WTC11 (cell line): ENCODE measurements around the gene ACACA. TPM values are rescaled to one million over a fixed set of nuclear protein-coding genes. Genes with fewer than 3 reads are reported as not detected.

Source experiments
- ATAC-seq: fragments of 200-7000 bp; cut with Tn5 transposase; 2 replicates; pipeline ENCODE4 v1.10.0; 2021; ENCODE audit warnings: mild to moderate bottlenecking, moderate library complexity
- CTCF ChIA-PET: fragments of 300-600 bp; sonication (Branson Sonifier 250); formaldehyde crosslinking; loops from one replicate; lab custom pipeline; 2021; ENCODE audit warnings: antibody characterized with exemption; lab: Charles Lee
- POLR2A ChIA-PET: fragments of 350-600 bp; sonication (Branson Sonifier 250); formaldehyde crosslinking; loops from one replicate; lab custom pipeline; 2021; ENCODE audit warnings: antibody characterized with exemption; lab: Charles Lee
- DNase-seq: peaks from one replicate; pipeline ENCODE4 v3.0.0; 2021; ENCODE audit warnings: low spot score
- H3K27ac Mint-ChIP-seq: 2 replicates; pipeline ENCODE4 v1.8.0; 2021; ENCODE audit warnings: mixed read lengths
- H3K27me3 Mint-ChIP-seq: 2 replicates; pipeline ENCODE4 v1.8.0; 2021; ENCODE audit warnings: low read depth, mild to moderate bottlenecking, moderate library complexity, mixed read lengths
- H3K36me3 Mint-ChIP-seq: 2 replicates; pipeline ENCODE4 v1.8.0; 2021; ENCODE audit warnings: mixed read lengths
- H3K4me1 Mint-ChIP-seq: 2 replicates; pipeline ENCODE4 v1.8.0; 2022; ENCODE audit warnings: mixed read lengths
- H3K4me3 Mint-ChIP-seq: 2 replicates; pipeline ENCODE4 v1.8.0; 2021; ENCODE audit warnings: mild to moderate bottlenecking, moderate library complexity, mixed read lengths
- H3K9me3 Mint-ChIP-seq: 2 replicates; pipeline ENCODE4 v1.8.0; 2021; ENCODE audit warnings: mixed read lengths
- AR ChIP-seq: fragments of 250-450 bp; sonication (Bioruptor Pico); IDR thresholded peaks from 2 replicates; pipeline ENCODE4 v1.9.0; 2021; ENCODE audit warnings: mild to moderate bottlenecking
- ARID4B ChIP-seq: sonication (generic); formaldehyde crosslinking; IDR thresholded peaks from 2 replicates; pipeline ENCODE4 v1.8.0; 2023; ENCODE audit warnings: missing genetic modification reagents, mild to moderate bottlenecking, borderline replicate concordance
- ATF6 ChIP-seq: sonication (generic); formaldehyde crosslinking; IDR thresholded peaks from 2 replicates; pipeline ENCODE4 v1.8.1; 2023; ENCODE audit warnings: mild to moderate bottlenecking, missing genetic modification reagents
- CBFB ChIP-seq: sonication (generic); formaldehyde crosslinking; IDR thresholded peaks from 2 replicates; pipeline ENCODE4 v1.8.1; 2022; ENCODE audit warnings: mild to moderate bottlenecking, low read depth, missing genetic modification reagents
- ELF4 ChIP-seq: sonication (generic); formaldehyde crosslinking; IDR thresholded peaks from 2 replicates; pipeline ENCODE4 v1.8.1; 2022; ENCODE audit warnings: low read depth, mild to moderate bottlenecking, moderate library complexity, missing genetic modification reagents
- EMX1 ChIP-seq: fragments of 250-450 bp; sonication (Bioruptor Pico); IDR thresholded peaks from 2 replicates; pipeline ENCODE4 v1.8.0; 2021; ENCODE audit warnings: mild to moderate bottlenecking
- FOXP1 ChIP-seq: sonication (generic); formaldehyde crosslinking; IDR thresholded peaks from 2 replicates; pipeline ENCODE4 v1.8.0; 2022; ENCODE audit warnings: missing genetic modification reagents, mild to moderate bottlenecking, moderate library complexity, borderline replicate concordance
- GRHL2 ChIP-seq: fragments of 250-450 bp; sonication (Bioruptor Pico); IDR thresholded peaks from 2 replicates; pipeline ENCODE4 v1.8.0; 2022; ENCODE audit warnings: mild to moderate bottlenecking, moderate library complexity; ENCODE audit not compliant: insufficient replicate concordance, severe bottlenecking
- HMGXB4 ChIP-seq: sonication (generic); formaldehyde crosslinking; IDR thresholded peaks from 2 replicates; pipeline ENCODE4 v1.8.1; 2023; ENCODE audit warnings: mild to moderate bottlenecking, moderate library complexity, missing genetic modification reagents
- JUN ChIP-seq: sonication (generic); formaldehyde crosslinking; IDR thresholded peaks from 2 replicates; pipeline ENCODE4 v1.8.0; 2023; ENCODE audit warnings: mild to moderate bottlenecking, missing genetic modification reagents
- RELA ChIP-seq: sonication (generic); formaldehyde crosslinking; IDR thresholded peaks from 2 replicates; pipeline ENCODE4 v1.8.1; 2022; ENCODE audit warnings: missing genetic modification reagents, mild to moderate bottlenecking, borderline replicate concordance
- SMAD3 ChIP-seq: sonication (generic); formaldehyde crosslinking; IDR thresholded peaks from 2 replicates; pipeline ENCODE4 v1.8.0; 2022; ENCODE audit warnings: missing genetic modification reagents, mild to moderate bottlenecking, borderline replicate concordance
- SOX15 ChIP-seq: fragments of 250-450 bp; sonication (Bioruptor Pico); IDR thresholded peaks from 2 replicates; pipeline ENCODE4 v1.9.0; 2021; ENCODE audit warnings: mild to moderate bottlenecking
- ZBTB43 ChIP-seq: sonication (generic); formaldehyde crosslinking; IDR thresholded peaks from 2 replicates; pipeline ENCODE4 v1.8.1; 2023; ENCODE audit warnings: mild to moderate bottlenecking, missing genetic modification reagents
- ZMAT4 ChIP-seq: fragments of 250-450 bp; sonication (Bioruptor Pico); IDR thresholded peaks from 2 replicates; pipeline ENCODE4 v1.9.0; 2021; ENCODE audit warnings: mild to moderate bottlenecking
- ZNF532 ChIP-seq: fragments of 250-450 bp; sonication (Bioruptor Pico); IDR thresholded peaks from 2 replicates; pipeline ENCODE4 v1.9.0; 2021; ENCODE audit warnings: mild to moderate bottlenecking, borderline replicate concordance
- ZSCAN18 ChIP-seq: fragments of 250-450 bp; sonication (Bioruptor Pico); IDR thresholded peaks from 2 replicates; pipeline ENCODE4 v2.1.2; 2022; ENCODE audit warnings: mild to moderate bottlenecking, moderate library complexity
- total RNA-seq: library from RNA; stranded (reverse); gene quantifications from 3 replicates; pipeline ENCODE4 v1.2.3, GENCODE V29; 2021

ACACA gene
- total RNA-seq, 1 experiment from 2014 or later: 167 TPM

GRCh38 chr17:37391146-37391545 is 15.5 kb downstream of the ACACA start (continued):
- no peak for TF ChIP-seq ARID4B
- TF ChIP-seq ZBTB43 (CRISPR knock-in tag): no peak
- TF ChIP-seq RELA: no peak
- TF ChIP-seq EMX1: no peak
- TF ChIP-seq AR (CRISPR knock-in tag): no peak
- TF ChIP-seq GRHL2 (CRISPR knock-in tag): no peak
- TF ChIP-seq, all 79 proteins: peak for 0

- Mint-ChIP-seq H3K9me3 (no peaks in the 10 kb centered on the region), H3K4me3 (no peak overlapping the region), H3K27me3 (no peaks in the 10 kb centered on the region), H3K4me1 (peaks cover 4% of the 10 kb centered on the region; the same call in 1 of the 2 replicates), H3K36me3 (no peaks in the 10 kb centered on the region), H3K27ac (no peak overlapping the region)
- no peak for ATAC-seq
- no peak for DNase-seq
- CTCF ChIA-PET: interaction anchor here (8.0 kb wide), 1 partner anchor 15 kb away, joined by 68 read pairs; no protein-coding TSS in a partner anchor
- POLR2A ChIA-PET: no interaction called here
- no peak for TF ChIP-seq ZSCAN18
- no peak for TF ChIP-seq FOXP1 (CRISPR knock-in tag)
- TF ChIP-seq ELF4: no peak
- TF ChIP-seq JUN (CRISPR knock-in tag): no peak
- TF ChIP-seq SOX15: no peak
- TF ChIP-seq CBFB (CRISPR knock-in tag): no peak
- no peak for TF ChIP-seq SMAD3
- no peak for TF ChIP-seq ATF6 (CRISPR knock-in tag)
- no peak for TF ChIP-seq ZNF532 (CRISPR knock-in tag)
- no peak for TF ChIP-seq ZMAT4 (CRISPR knock-in tag)
- no peak for TF ChIP-seq EMX1
- TF ChIP-seq HMGXB4 (CRISPR knock-in tag): no peak
These were observed 17.5 kb downstream of the ACACA start for GRCh38 chr17:37389160-37389559.
